Measurements from ENCODE around the gene KCNC3.

Gene KCNC3

DNA sequence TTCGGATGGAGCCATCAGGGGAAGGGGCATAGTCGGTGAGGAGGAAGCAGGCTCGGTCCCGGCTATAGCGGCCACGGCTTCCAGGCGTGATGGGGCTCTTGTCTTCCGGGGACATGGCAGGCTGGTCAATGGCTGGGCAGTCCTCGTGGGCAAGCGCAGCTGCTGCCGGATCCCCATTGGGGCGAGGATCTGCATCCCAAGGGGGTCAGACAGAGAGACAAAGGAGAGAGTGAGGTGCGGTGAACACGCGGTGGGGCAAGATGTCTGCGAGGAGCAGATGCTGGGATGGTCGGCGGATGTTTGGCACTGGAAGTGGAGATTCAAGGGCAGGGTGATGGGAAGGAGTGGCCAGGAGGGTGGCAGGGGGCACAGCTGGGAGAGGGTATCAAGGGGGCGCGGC, 8.6 kb downstream of the KCNC3 start:
- Histone ChIP-seq H3K4me1 (ENCODE audit: control insufficient read depth in 1 of 2, insufficient read depth in 2 of 2, low read length in 2 of 2) (no peaks in the 10 kb centered on the region), H3K9ac (ENCODE audit: low read depth in 1 of 2, low read length in 2 of 2) (no peak overlapping the region), H3K36me3 (ENCODE audit: control insufficient read depth in 1 of 2, insufficient read depth in 2 of 2, low read length in 2 of 2) (peaks cover 0 to 4% of the 10 kb centered on the region in 2 donors), H3K4me3 (ENCODE audit: low read depth in 1 of 2, low read length in 2 of 2) (no peak overlapping the region), H3K27me3 (ENCODE audit: control insufficient read depth in 1 of 2, insufficient read depth in 2 of 2, low read length in 2 of 2) (no peaks in the 10 kb centered on the region), H3K9me3 (ENCODE audit: control insufficient read depth in 1 of 2, low read length in 2 of 2) (no peaks in the 10 kb centered on the region), H3K27ac (ENCODE audit: low read depth, low read length) (no peak overlapping the region)

DNA sequence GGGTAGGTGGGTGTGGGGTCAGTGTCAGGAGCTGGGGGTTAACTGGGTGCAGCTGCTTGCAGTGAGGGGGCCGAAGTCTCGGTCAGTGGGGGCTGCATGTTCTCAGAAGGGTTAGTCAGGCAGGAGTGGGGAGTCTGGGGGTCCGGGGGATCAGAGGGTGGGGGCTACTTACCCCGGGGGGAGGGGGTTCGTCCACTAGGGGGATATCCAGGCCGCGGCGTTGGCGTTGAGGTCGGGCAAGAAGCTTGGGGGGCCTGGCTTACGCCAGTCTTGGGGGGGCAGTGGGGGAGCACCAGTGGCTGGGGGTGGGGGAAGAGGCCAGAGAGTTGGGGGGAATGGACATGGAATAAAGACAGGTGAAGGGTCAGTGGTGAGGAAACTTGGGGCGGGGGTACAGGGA, 9.1 kb downstream of the KCNC3 start:
- no peak overlapping the region for H3K9ac ChIP-seq (ENCODE audit: low read depth in 1 of 2, low read length in 2 of 2)
- H3K36me3 ChIP-seq (ENCODE audit: control insufficient read depth in 1 of 2, insufficient read depth in 2 of 2, low read length in 2 of 2): peaks cover 0 to 4% of the 10 kb centered on the region in 2 donors
- H3K27me3 ChIP-seq (ENCODE audit: control insufficient read depth in 1 of 2, insufficient read depth in 2 of 2, low read length in 2 of 2): peaks cover 0 to 2% of the 10 kb centered on the region in 2 donors

GRCh38 chr19:50319156-50319555, 10.0 kb downstream of the KCNC3 start:
- Histone ChIP-seq H3K36me3 (ENCODE audit: control insufficient read depth in 1 of 2, insufficient read depth in 2 of 2, low read length in 2 of 2) (peaks cover 0 to 4% of the 10 kb centered on the region in 2 donors), H3K4me3 (ENCODE audit: low read depth in 1 of 2, low read length in 2 of 2) (no peak overlapping the region), H3K27me3 (ENCODE audit: control insufficient read depth in 1 of 2, insufficient read depth in 2 of 2, low read length in 2 of 2) (peaks cover 0 to 3% of the 10 kb centered on the region in 2 donors), H3K27ac (ENCODE audit: low read depth, low read length) (no peak overlapping the region), H3K4me1 (ENCODE audit: control insufficient read depth in 1 of 2, insufficient read depth in 2 of 2, low read length in 2 of 2) (no peaks in the 10 kb centered on the region), H3K9ac (ENCODE audit: low read depth in 1 of 2, low read length in 2 of 2) (no peak overlapping the region), H3K9me3 (ENCODE audit: control insufficient read depth in 1 of 2, low read length in 2 of 2) (no peaks in the 10 kb centered on the region)

More for the DNA sequence above, 9.1 kb downstream of the KCNC3 start:
- no peaks in the 10 kb centered on the region for H3K4me1 ChIP-seq (ENCODE audit: control insufficient read depth in 1 of 2, insufficient read depth in 2 of 2, low read length in 2 of 2)
- H3K4me3 ChIP-seq (ENCODE audit: low read depth in 1 of 2, low read length in 2 of 2): no peak overlapping the region
- H3K27ac ChIP-seq (ENCODE audit: low read depth, low read length): no peak overlapping the region
- H3K9me3 ChIP-seq (ENCODE audit: control insufficient read depth in 1 of 2, low read length in 2 of 2): no peaks in the 10 kb centered on the region

DNA sequence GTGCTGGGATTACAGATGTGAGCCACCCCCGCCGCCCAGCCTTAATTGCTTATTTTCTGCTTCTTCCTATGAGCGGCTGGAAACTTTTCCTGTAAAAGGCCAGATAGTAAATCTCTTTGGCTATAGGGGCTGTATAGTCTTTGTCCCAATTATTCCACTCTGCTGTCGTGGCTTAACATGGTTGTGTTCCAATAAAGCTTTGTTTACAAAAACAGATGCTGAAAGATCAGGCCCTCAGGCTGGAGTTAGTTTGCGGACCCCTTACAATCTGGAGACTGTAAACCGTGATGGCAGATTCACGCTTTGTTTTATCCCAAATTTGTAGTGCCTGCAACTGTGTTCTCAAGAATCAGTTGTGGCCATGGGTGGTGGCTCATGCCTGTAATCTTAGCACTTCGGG, 10.7 kb downstream of the KCNC3 start:
- Histone ChIP-seq H3K27me3 (ENCODE audit: control insufficient read depth in 1 of 2, insufficient read depth in 2 of 2, low read length in 2 of 2) (peaks cover 0 to 5% of the 10 kb centered on the region in 2 donors), H3K4me3 (ENCODE audit: low read depth in 1 of 2, low read length in 2 of 2) (no peak overlapping the region), H3K36me3 (ENCODE audit: control insufficient read depth in 1 of 2, insufficient read depth in 2 of 2, low read length in 2 of 2) (peaks cover 0 to under 1% of the 10 kb centered on the region in 2 donors), H3K9me3 (ENCODE audit: control insufficient read depth in 1 of 2, low read length in 2 of 2) (no peaks in the 10 kb centered on the region), H3K9ac (ENCODE audit: low read depth in 1 of 2, low read length in 2 of 2) (no peak overlapping the region), H3K4me1 (ENCODE audit: control insufficient read depth in 1 of 2, insufficient read depth in 2 of 2, low read length in 2 of 2) (no peaks in the 10 kb centered on the region), H3K27ac (ENCODE audit: low read depth, low read length) (no peak overlapping the region)

- Histone ChIP-seq H3K27me3 (ENCODE audit: control insufficient read depth in 1 of 2, insufficient read depth in 2 of 2, low read length in 2 of 2) (peaks cover 0 to 12% of the 10 kb centered on the region in 2 donors), H3K9me3 (ENCODE audit: control insufficient read depth in 1 of 2, low read length in 2 of 2) (no peaks in the 10 kb centered on the region)
Measured at GRCh38 chr19:50317115-50317514, 12.1 kb downstream of the KCNC3 start.

GRCh38 chr19:50315773-50316448, 13.3 kb downstream of the KCNC3 start:
- Histone ChIP-seq H3K9me3 (ENCODE audit: control insufficient read depth in 1 of 2, low read length in 2 of 2) (no peaks in the 10 kb centered on the region), H3K4me3 (ENCODE audit: low read depth in 1 of 2, low read length in 2 of 2) (no peak overlapping the region), H3K36me3 (ENCODE audit: control insufficient read depth in 1 of 2, insufficient read depth in 2 of 2, low read length in 2 of 2) (peaks cover 0 to 3% of the 10 kb centered on the region in 2 donors), H3K9ac (ENCODE audit: low read depth in 1 of 2, low read length in 2 of 2) (no peak overlapping the region), H3K4me1 (ENCODE audit: control insufficient read depth in 1 of 2, insufficient read depth in 2 of 2, low read length in 2 of 2) (no peaks in the 10 kb centered on the region), H3K27me3 (ENCODE audit: control insufficient read depth in 1 of 2, insufficient read depth in 2 of 2, low read length in 2 of 2) (peaks cover 1 to 16% of the 10 kb centered on the region in 2 donors), H3K27ac (ENCODE audit: low read depth, low read length) (no peak overlapping the region)

More at GRCh38 chr19:50317115-50317514, 12.1 kb downstream of the KCNC3 start:
- Histone ChIP-seq H3K9ac (ENCODE audit: low read depth in 1 of 2, low read length in 2 of 2) (no peak overlapping the region), H3K27ac (ENCODE audit: low read depth, low read length) (no peak overlapping the region), H3K4me3 (ENCODE audit: low read depth in 1 of 2, low read length in 2 of 2) (no peak overlapping the region), H3K4me1 (ENCODE audit: control insufficient read depth in 1 of 2, insufficient read depth in 2 of 2, low read length in 2 of 2) (no peaks in the 10 kb centered on the region), H3K36me3 (ENCODE audit: control insufficient read depth in 1 of 2, insufficient read depth in 2 of 2, low read length in 2 of 2) (no peaks in the 10 kb centered on the region)

DNA sequence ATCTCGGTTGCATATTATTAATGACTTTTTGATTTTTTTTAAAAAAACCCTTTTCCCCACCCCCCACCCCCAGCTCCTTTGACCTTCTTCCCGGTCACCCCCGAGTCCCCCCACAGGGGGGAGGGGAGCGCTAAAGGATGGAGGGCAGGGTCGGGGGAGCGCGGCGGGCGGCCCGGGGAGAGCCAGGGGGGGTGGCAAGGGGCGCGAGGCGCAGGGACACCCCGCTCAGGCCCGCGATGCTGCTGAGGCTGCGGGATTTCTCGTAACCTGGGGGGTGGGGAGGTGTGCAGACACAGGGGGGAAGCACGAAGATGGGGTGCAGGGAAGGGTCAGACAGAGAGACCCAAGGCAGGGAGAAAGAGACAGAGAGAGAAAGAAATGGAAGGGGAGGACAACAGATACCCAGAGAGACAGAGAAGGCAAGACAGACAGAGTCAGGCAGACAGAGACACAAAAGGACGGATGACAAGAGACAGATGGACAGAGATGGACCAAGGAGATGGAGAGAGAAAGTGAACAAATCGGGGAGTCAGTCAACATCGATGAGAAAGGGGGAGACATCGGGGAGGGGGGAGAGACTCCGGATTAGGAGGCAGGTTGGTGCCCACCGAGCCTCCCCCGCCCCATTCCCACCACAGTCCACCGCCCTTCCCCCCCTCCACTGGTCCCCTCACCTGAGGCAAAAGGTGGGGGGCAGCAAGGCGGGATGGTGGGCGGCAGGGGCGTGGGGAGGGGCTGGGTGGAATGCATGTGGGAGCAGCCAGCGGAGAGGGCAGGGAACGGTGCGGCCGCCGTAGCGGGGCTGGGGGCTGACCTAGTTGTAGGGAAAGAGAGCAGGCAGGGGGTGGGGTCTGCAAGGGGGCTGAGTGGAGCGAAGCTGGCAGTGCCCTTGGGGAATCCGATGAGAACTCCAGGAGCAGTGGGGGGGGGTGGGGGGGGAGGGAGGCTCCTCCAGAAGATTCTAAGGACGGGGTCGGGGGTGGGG, 14.2 kb downstream of the KCNC3 start:
- Histone ChIP-seq H3K4me1 (ENCODE audit: control insufficient read depth in 1 of 2, insufficient read depth in 2 of 2, low read length in 2 of 2) (no peaks in the 10 kb centered on the region), H3K9me3 (ENCODE audit: control insufficient read depth in 1 of 2, low read length in 2 of 2) (no peaks in the 10 kb centered on the region), H3K9ac (ENCODE audit: low read depth in 1 of 2, low read length in 2 of 2) (no peak overlapping the region), H3K27me3 (ENCODE audit: control insufficient read depth in 1 of 2, insufficient read depth in 2 of 2, low read length in 2 of 2) (peaks cover 5 to 16% of the 10 kb centered on the region in 2 donors), H3K27ac (ENCODE audit: low read depth, low read length) (no peak overlapping the region), H3K4me3 (ENCODE audit: low read depth in 1 of 2, low read length in 2 of 2) (no peak overlapping the region), H3K36me3 (ENCODE audit: control insufficient read depth in 1 of 2, insufficient read depth in 2 of 2, low read length in 2 of 2) (peaks cover 0 to 12% of the 10 kb centered on the region in 2 donors)

- Histone ChIP-seq H3K4me1 (ENCODE audit: control insufficient read depth in 1 of 2, insufficient read depth in 2 of 2, low read length in 2 of 2) (no peaks in the 10 kb centered on the region), H3K27ac (ENCODE audit: low read depth, low read length) (no peak overlapping the region), H3K9me3 (ENCODE audit: control insufficient read depth in 1 of 2, low read length in 2 of 2) (no peaks in the 10 kb centered on the region), H3K36me3 (ENCODE audit: control insufficient read depth in 1 of 2, insufficient read depth in 2 of 2, low read length in 2 of 2) (peaks cover 0 to 19% of the 10 kb centered on the region in 2 donors), H3K4me3 (ENCODE audit: low read depth in 1 of 2, low read length in 2 of 2) (no peak overlapping the region), H3K9ac (ENCODE audit: low read depth in 1 of 2, low read length in 2 of 2) (no peak overlapping the region), H3K27me3 (ENCODE audit: control insufficient read depth in 1 of 2, insufficient read depth in 2 of 2, low read length in 2 of 2) (peaks cover 5 to 16% of the 10 kb centered on the region in 2 donors)
Measured at GRCh38 chr19:50313812-50314536, 15.2 kb downstream of the KCNC3 start.

- H3K27me3 ChIP-seq (ENCODE audit: control insufficient read depth in 1 of 2, insufficient read depth in 2 of 2, low read length in 2 of 2): peaks cover 5 to 16% of the 10 kb centered on the region in 2 donors
- no peaks in the 10 kb centered on the region for H3K4me1 ChIP-seq (ENCODE audit: control insufficient read depth in 1 of 2, insufficient read depth in 2 of 2, low read length in 2 of 2)
- H3K27ac ChIP-seq (ENCODE audit: low read depth, low read length): no peak overlapping the region
- H3K36me3 ChIP-seq (ENCODE audit: control insufficient read depth in 1 of 2, insufficient read depth in 2 of 2, low read length in 2 of 2): peaks cover 0 to 27% of the 10 kb centered on the region in 2 donors
- H3K4me3 ChIP-seq (ENCODE audit: low read depth in 1 of 2, low read length in 2 of 2): no peak overlapping the region
- no peak overlapping the region for H3K9ac ChIP-seq (ENCODE audit: low read depth in 1 of 2, low read length in 2 of 2)
- H3K9me3 ChIP-seq (ENCODE audit: control insufficient read depth in 1 of 2, low read length in 2 of 2): no peaks in the 10 kb centered on the region
Measured at GRCh38 chr19:50312967-50313811, 16.0 kb downstream of the KCNC3 start.

Measured in duodenal mucosa (tissue), 2 donors.